Measurements from ENCODE around the gene GPS1.

- TF ChIP-seq CTCF (IDR thresholded peaks at IDR 0.05) (no peak), POLR2A (IDR thresholded peaks at IDR 0.05) (peak; percentile 9 to 47)
These were observed at the start of gene GPS1, which contains the start of gene RFNG for GRCh38 chr17:82051776-82052637.
